Measurements from ENCODE around the gene VWA8.

DNA sequence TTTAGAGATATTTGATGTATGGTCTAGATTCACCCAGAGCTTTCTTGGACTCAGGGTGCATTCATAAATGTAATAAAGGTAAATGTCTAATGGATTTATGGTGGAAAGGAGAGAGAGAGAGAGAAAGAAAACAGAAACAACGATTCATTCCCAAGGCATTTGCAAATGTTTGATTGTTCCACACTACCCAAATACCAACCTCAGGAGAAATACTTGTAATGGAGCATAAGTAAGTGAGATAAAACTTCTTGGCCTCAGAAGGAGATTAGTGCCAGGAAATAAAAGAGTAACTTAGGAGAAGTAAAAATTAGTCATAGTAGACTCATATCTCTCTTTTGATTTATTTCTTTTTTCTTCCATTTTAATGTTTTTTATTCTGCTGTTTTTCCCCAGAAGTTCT, 46.9 kb upstream of the VWA8 start:
- TF ChIP-seq, protein P1, sequence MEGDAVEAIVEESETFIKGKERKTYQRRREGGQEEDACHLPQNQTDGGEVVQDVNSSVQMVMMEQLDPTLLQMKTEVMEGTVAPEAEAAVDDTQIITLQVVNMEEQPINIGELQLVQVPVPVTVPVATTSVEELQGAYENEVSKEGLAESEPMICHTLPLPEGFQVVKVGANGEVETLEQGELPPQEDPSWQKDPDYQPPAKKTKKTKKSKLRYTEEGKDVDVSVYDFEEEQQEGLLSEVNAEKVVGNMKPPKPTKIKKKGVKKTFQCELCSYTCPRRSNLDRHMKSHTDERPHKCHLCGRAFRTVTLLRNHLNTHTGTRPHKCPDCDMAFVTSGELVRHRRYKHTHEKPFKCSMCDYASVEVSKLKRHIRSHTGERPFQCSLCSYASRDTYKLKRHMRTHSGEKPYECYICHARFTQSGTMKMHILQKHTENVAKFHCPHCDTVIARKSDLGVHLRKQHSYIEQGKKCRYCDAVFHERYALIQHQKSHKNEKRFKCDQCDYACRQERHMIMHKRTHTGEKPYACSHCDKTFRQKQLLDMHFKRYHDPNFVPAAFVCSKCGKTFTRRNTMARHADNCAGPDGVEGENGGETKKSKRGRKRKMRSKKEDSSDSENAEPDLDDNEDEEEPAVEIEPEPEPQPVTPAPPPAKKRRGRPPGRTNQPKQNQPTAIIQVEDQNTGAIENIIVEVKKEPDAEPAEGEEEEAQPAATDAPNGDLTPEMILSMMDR (optimal IDR thresholded peaks at IDR 0.05 in 1 of 3, IDR thresholded peaks at IDR 0.05 in 1 of 3, conservative IDR thresholded peaks at IDR 0.05 in 1 of 3; ENCODE audit: extremely low read depth in 1 of 3, insufficient read depth in 2 of 3, low read length in 3 of 3), result no peak
- TF ChIP-seq EZH2 (IDR thresholded peaks at IDR 0.05; ENCODE audit: low read length), result no peak
